ENCODE results near the gene BTG2.

- no peak for TF ChIP-seq CTCF (IDR thresholded peaks at IDR 0.05)
- no peak for TF ChIP-seq POLR2A (IDR thresholded peaks at IDR 0.05)
Observed at GRCh38 chr1:203288400-203288799, 16.9 kb upstream of the BTG2 start.

Data from thyroid gland (tissue), 4 donors.